Dermis blood vessel endothelial cell (primary cell): ENCODE results near the gene AOC1. TPM values are rescaled to one million over a fixed set of nuclear protein-coding genes. Genes with fewer than 3 reads are reported as not detected.

ENCODE experiments used
- DNase-seq: peaks from one replicate; pipeline ENCODE4 v3.0.0; 2010
- total RNA-seq: library from RNA; depleted of rRNA; stranded (reverse); fragments of >200 nt; gene quantifications from 2 replicates; pipeline ENCODE4 v1.2.3, GENCODE V29; 2014

The AOC1 gene
- total RNA-seq, 1 donor from 2014 or later, result not detected

- no peak for DNase-seq
Measured at GRCh38 chr7:150835702-150836280, 16.5 kb upstream of the AOC1 start.

- no peak for DNase-seq
Measured at GRCh38 chr7:150838965-150839650, 13.2 kb upstream of the AOC1 start.

GRCh38 chr7:150842018-150842417, 10.3 kb upstream of the AOC1 start:
- no peak for DNase-seq

- DNase-seq, result no peak
Measured at GRCh38 chr7:150842716-150843115, 9.6 kb upstream of the AOC1 start.

- no peak for DNase-seq
Measured at GRCh38 chr7:150845421-150845861, 6.9 kb upstream of the AOC1 start.

GRCh38 chr7:150846291-150847115, 5.8 kb upstream of the AOC1 start:
- DNase-seq, result no peak

- DNase-seq, result no peak
Measured at GRCh38 chr7:150847536-150847935, 4.8 kb upstream of the AOC1 start.

GRCh38 chr7:150848111-150848510, 4.2 kb upstream of the AOC1 start:
- no peak for DNase-seq

GRCh38 chr7:150848561-150849115, 3.7 kb upstream of the AOC1 start:
- no peak for DNase-seq

- no peak for DNase-seq
Measured at GRCh38 chr7:150849204-150849775, 3.0 kb upstream of the AOC1 start.

GRCh38 chr7:150850273-150850672, 2.0 kb upstream of the AOC1 start:
- DNase-seq, result no peak

- DNase-seq, result no peak
Measured at GRCh38 chr7:150851492-150852370, 586 bp upstream of the AOC1 start.

GRCh38 chr7:150854066-150855000, 2.0 kb downstream of the AOC1 start:
- no peak for DNase-seq

- DNase-seq, result no peak
Measured at GRCh38 chr7:150855046-150855445, 2.7 kb downstream of the AOC1 start.

- no peak for DNase-seq
Measured at GRCh38 chr7:150855476-150856302, 3.4 kb downstream of the AOC1 start.

- no peak for DNase-seq
Measured at GRCh38 chr7:150856303-150857275, 4.3 kb downstream of the AOC1 start.

- no peak for DNase-seq
Measured at GRCh38 chr7:150857276-150858055, 5.1 kb downstream of the AOC1 start.
